GM19035 (cell line): ENCODE results near the gene P2RY11.

Source experiments
- ATAC-seq: cut with Tn5 transposase; IDR thresholded peaks from one replicate; pipeline ENCODE4 v1.9.1; 2021; ENCODE audit not compliant: unreplicated experiment

The P2RY11 gene

DNA sequence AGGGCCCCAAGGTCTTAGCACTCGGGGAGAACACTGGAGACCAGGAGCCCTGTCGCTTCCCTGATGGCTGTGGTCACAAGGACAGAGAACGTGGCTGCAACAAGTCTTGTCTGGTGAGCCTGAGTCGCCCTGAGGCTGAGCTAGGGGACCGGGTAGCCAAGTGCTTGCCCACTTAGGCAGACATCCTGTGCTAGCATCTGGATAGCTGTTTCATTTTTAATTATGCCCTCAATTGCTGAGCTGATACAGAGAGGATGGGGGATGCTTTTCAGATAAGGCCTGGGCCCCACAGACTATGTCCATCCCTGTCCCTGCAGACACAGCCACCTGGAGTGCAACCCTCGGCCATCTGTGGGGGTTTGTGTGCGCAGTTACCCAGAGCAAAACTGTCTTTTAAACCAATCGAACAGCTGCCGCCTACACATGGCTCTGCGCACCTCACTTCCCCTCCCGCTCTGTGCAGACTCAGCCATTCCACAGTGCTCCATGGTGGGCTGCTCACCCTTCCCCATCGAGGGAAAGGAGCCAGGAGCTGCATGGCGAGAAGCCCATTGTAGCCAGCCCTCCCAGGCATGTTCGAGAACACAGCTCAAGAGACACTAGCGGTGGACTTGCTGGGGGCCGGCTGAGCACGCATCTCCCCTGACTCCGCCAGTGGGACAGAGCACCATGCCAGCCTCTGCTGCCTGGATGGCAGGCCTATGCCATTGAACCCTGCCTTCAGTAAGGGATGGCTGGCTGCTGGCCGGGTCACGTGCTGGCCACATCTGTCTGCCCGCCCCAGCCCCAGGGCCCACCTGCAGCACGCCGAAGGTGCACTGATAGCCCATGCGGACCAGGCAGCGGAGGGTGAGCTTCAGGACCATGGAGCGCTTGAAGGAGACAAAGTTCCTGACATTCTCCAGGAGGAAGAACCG lies 27.6 kb downstream of the P2RY11 start:
- ATAC-seq: no peak

GRCh38 chr19:10139952-10140351 lies 28.5 kb downstream of the P2RY11 start:
- no peak for ATAC-seq

DNA sequence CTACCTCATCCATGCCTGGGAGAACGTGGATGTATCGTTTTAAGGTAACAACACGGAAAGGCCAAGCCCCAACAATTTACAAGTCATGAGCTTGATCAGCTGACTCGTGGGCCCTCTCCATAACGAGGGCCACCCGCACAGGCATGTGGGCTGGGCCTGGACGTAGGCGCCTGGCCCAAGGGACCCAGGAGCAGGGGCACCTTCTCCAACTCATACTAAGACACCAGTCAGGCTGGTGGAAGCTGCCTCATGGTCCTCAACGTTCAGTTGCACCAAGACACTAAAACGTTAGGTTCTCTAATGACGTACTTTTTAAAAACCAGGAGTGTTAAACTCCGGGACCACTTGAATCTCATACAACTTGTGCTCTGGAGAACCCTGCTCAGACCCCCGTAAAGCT lies 30.0 kb downstream of the P2RY11 start:
- no peak for ATAC-seq

DNA sequence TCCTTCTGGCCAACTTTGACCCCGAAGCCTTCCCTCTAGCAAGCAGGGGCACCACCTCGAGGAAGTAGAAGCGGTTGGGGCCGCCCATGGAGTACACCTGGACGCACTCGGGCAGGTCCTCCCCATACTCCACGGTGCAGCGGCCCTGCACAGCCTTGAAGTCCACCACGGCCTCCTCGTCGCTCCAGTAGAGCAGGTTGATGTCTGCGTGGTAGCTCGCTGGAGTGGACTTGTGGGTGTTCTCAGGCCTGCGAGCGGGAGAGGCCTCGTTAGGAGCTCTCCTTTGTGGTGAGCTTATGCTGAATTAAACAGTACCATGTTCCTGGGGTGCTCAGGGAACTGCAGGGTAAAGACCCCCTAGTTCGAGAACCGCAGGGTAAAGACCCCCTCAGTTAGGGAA lies 30.5 kb downstream of the P2RY11 start:
- ATAC-seq: no peak

DNA sequence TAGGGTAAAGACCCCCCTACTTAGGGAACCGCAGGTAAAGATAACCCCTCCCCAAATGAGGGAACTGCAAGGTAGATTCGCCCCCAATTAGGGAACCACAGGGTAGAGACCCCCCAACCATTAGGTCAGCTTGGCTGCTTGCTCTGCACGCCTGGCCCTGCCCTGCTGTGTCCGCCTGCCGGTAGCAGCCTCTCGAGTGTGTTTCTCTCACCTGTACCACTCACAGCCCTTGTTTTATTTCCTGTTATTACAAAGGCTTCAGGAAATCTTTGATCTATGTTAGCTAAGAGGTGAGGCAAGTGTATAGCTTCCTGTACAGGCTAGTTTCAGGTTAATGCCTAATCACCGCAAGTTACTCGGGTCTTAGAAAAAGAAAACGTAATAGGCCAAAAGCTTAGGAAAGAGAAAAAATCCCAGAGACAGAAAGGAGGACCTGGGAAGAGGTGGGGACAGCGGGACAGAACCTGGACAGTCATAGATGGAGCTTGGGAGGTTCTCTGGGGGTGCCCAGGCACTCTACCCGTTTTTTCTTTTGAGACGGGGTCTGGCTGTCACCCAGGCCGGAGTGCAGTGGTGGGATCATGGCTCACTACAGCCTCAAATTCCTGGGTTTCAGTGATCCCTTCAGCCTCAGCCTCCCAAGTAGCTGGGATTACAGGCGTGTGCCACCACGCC lies 31.3 kb downstream of the P2RY11 start:
- ATAC-seq: no peak

- no peak for ATAC-seq
Observed at GRCh38 chr19:10143681-10144080, 32.2 kb downstream of the P2RY11 start.

DNA sequence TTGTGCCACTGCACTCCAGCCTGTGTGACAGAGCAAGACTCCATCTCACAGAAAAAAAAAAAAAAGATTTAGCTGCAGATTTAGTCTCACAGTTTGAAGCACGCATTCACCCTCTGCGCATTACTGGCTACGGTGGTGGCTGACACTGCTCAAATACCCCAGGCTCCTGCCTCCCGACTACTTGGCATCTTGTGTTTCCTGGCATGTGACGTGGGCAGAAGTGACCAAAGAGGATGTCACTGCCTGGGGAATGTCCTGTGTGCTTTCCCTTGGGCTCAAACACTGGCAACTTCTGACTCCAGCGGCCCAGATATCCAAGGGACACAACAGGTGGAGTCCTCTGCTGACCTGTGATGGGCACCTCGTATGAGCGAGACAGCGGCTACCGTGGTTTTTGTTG lies 32.9 kb downstream of the P2RY11 start:
- ATAC-seq: no peak

GRCh38 chr19:10145031-10145430 lies 33.5 kb downstream of the P2RY11 start:
- ATAC-seq: no peak

DNA sequence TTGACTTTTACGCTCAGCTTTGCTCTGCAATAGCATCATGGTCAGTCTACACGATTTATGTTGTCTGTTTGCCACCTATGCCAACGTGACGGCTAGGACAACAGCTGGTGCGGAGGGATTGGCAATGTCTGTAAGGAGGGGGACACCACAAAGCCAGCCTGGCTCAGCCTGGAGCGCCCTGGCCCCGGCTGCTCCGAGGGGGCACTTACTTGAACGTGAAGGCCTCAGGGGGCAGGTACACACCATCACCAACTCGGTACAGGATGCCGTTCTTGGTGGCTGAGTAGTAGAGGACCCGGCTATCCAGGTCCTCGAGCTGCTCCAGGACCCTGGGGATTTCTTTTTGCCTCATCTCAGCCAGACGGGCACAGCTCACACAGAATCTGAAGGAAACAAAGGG lies 34.6 kb downstream of the P2RY11 start:
- ATAC-seq: no peak

DNA sequence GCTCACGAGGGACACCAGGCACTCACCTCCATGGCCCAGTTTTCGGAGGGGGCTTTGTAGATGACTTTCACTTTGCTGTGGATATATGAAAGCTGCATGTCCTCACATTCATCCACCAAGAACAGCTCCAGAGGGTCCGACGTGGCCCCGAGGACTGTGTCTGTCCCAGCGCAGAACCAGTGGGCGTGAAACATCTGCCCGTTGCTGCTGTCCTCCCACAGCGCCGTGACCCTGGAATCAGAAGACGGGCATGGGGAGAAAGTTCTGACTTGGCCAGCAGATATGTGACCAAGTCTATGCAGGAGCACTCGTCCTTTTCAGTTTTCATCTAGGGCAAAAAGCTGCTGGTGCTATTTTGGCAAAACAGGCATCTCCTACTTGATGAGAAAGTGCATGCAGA lies 37.9 kb downstream of the P2RY11 start:
- ATAC-seq: no peak

GRCh38 chr19:10151521-10151920 lies 40.0 kb downstream of the P2RY11 start:
- no peak for ATAC-seq

DNA sequence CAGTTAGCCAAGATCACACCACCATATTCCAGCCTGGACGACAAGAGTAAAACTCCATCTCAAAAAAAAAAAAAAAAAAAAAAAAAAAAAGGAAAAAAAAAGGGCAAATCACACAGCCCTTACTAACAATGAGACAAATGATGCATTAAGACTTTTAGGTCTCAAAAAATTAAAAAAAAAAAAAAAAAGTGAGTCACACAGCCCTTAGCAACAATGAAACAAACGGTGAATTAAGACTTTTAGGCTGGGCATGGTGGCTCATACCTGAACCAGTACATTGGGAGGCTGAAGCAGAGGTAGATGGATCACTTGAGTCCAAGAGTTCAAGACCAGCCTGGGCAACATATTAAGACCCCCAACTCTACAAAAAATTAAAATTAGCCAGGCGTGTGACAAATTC lies 40.6 kb downstream of the P2RY11 start:
- ATAC-seq: no peak

DNA sequence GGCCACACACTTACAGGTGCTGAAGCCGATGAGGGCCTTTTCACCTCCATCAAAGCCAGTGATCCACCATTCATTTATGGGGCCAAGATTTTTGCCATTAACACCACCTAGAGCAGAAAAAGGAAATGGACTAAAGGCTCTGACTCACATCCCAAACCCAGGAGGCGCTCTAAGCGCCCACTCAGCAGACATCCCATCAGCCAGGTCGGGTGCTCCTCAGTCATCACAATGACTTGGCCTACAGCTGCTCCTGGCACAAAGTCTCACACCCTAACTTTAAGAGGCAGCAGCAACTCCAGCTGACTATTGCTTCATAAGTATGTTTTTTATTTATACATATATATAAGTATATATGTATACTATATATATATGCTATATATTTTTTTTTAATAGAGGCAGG lies 44.3 kb downstream of the P2RY11 start:
- no peak for ATAC-seq

DNA sequence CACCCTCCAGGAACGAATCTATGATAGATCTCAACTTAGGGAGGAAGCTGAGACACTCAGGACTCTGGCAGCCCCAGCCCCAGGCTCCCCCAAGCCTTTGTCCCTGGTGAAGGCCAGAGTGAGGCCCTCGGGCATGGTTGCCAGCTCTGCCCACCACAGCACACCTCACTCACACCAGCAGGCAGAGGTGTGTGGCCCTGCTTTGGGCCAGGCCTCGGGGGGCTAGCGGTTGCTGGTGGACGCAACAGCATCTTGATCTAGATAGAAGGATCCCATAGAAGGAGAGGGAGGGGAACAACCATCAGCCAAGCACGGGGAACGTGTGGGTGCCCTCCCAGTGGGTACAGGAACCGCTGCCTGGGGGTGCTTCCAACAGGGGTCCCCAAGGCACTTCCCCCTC lies 46.6 kb downstream of the P2RY11 start:
- ATAC-seq: no peak

GRCh38 chr19:10158485-10158884 lies 47.0 kb downstream of the P2RY11 start:
- ATAC-seq: no peak

DNA sequence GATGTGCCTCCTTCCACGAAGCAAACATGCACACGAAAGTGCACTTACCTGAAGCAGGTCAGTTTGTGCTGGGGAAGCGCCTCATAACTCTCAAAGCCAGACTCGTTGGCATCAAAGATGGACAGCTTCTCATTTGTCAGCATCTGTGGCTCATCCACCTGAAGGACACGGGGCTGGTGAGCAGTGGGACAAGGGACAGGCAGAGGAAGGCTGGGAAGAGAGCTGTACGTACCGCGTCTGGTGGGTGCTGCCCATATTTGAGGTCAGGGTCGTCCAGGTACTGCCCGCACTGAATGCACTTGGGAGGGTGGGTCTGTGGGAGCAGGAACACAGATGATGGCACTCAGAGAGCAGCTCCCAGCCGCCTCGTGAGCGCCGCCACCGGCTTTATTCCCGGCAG lies 48.1 kb downstream of the P2RY11 start:
- no peak for ATAC-seq

DNA sequence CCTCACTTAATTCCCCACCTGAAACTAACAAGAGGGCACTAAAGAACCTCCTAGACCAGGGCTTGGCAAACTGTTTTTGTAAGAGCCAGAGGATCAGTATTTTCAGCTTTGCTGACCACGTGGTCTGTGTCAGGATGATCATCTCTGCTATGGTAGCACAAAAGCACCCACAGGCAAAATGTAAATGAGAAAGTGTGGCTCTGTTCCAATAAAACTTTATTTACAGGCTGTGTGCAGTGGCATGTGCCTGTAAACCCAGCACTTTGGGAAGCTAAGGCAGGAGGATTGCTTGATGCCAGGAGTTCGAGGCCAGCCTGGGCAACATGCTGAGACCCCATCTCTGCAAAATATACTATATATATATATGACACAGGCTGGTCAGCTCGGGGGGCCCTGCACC lies 52.0 kb downstream of the P2RY11 start:
- no peak for ATAC-seq
